Stimulated activated CD4-positive, alpha-beta T cell treated with anti-CD3 and anti-CD28 coated beads, Interleukin-4, amount 100 ng/mL, for 4 hours (primary cell): ENCODE measurements around the gene DCAF11.

ENCODE experiments used
- DNase-seq, 2 experiments: peaks; one replicate each; pipeline ENCODE4 v3.0.0-alpha.2; 2020

DCAF11 gene

GRCh38 chr14:24114532-24115421 lies at the start of gene DCAF11, which contains the start of gene NRL:
Gene DCAF11 (plus strand): TSS chr14:24114777. CDS start chr14:24115595, 818 bp downstream.
Gene NRL (minus strand): TSS chr14:24114949. CDS start chr14:24082848, 32,101 bp downstream.
- DNase-seq, result peak; percentile 96 to 99

GRCh38 chr14:24064856-24065255 lies 49.7 kb upstream of the DCAF11 start:
- no peak for DNase-seq

- DNase-seq, result no peak
These were observed 49.2 kb upstream of the DCAF11 start for GRCh38 chr14:24065408-24065807.

- no peak for DNase-seq
These were observed 48.0 kb upstream of the DCAF11 start for GRCh38 chr14:24066496-24067132.

GRCh38 chr14:24067133-24068082 lies 47.2 kb upstream of the DCAF11 start:
- no peak for DNase-seq

GRCh38 chr14:24068711-24069410 lies 45.7 kb upstream of the DCAF11 start:
- DNase-seq, result no peak

- no peak for DNase-seq
These were observed 45.2 kb upstream of the DCAF11 start for GRCh38 chr14:24069411-24069735.

GRCh38 chr14:24070285-24071143 lies 44.1 kb upstream of the DCAF11 start:
- no peak for DNase-seq

- DNase-seq, result peak; percentile 16 to 30
These were observed 43.4 kb upstream of the DCAF11 start, which contains the start of gene CPNE6 for GRCh38 chr14:24071144-24071697. Gene CPNE6 (plus strand): TSS chr14:24071562. CDS start chr14:24072937, 1,375 bp downstream.

GRCh38 chr14:24071836-24072430 lies 42.6 kb upstream of the DCAF11 start:
- DNase-seq, result no peak

GRCh38 chr14:24072436-24072835 lies 42.1 kb upstream of the DCAF11 start:
- no peak for DNase-seq

- no peak for DNase-seq
These were observed 41.4 kb upstream of the DCAF11 start for GRCh38 chr14:24072881-24073877.

GRCh38 chr14:24074625-24075484 lies 39.7 kb upstream of the DCAF11 start:
- DNase-seq, result no peak

GRCh38 chr14:24075485-24076301 lies 38.9 kb upstream of the DCAF11 start:
- no peak for DNase-seq

GRCh38 chr14:24076302-24076601 lies 38.3 kb upstream of the DCAF11 start:
- DNase-seq, result no peak

GRCh38 chr14:24077086-24077485 lies 37.5 kb upstream of the DCAF11 start:
- no peak for DNase-seq

- no peak for DNase-seq
These were observed 36.4 kb upstream of the DCAF11 start for GRCh38 chr14:24078146-24078545.
